GM12892 (cell line): ENCODE data around the gene UTP18.

Experiments
- POLR2A ChIP-seq: IDR thresholded peaks from 2 replicates; pipeline ENCODE4 v1.6.1; 2011; ENCODE audit warnings: low read depth, low read length, control low read depth
- POLR2AphosphoS5 ChIP-seq: IDR thresholded peaks from 2 replicates; pipeline ENCODE4 v1.6.1; 2011; ENCODE audit warnings: low read depth, low read length, control low read depth
- TAF1 ChIP-seq: IDR thresholded peaks from 2 replicates; pipeline ENCODE4 v1.6.1; 2011; ENCODE audit warnings: low read depth, mild to moderate bottlenecking, control low read depth, low read length, borderline replicate concordance

DNA sequence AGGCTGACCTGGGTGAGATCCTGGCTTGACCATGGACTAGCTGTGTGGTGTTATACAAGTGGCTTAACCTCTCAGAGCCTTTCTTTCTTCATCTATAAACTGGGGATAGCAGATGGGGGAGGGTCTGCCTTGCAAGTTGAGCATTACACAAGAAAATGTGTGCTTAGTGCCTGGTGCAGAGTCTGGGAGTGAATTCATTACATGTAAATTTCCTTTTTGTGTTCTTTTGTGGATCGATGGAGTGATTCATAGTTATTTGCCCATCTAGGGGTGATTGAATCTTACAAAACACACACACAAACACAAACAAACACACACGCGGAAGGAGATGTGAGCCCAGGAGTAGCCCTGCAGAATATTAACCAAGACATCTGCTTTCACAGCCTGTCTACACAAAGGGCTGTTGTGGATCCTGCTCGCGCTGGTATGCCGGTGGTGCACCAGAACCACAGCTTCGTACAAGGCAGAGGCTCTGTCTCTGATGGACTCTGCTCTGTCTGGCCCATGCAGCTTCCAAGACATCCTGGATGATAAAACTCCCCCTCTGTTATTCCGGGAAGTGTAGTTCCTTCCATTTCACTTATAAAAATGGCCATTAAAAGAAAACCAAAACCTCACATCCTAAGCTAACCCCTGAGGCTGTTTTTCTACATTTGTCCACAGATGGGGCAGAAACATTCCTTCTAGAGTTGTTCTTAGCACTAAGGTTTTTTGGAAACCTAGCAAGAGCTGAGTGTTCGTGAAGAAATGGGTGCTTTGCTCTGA lies 86.1 kb downstream of the UTP18 start:
- TF ChIP-seq POLR2A (no peak), POLR2AphosphoS5 (no peak), TAF1 (no peak)
